Osteoblast (primary cell): ENCODE data around the gene TARS1. TPM values are rescaled to one million over a fixed set of nuclear protein-coding genes. Genes with fewer than 3 reads are reported as not detected.

Experiments used
- DNase-seq: peaks from one replicate; pipeline ENCODE4 v3.0.0; 2011; ENCODE audit warnings: low spot score, mixed read lengths; ENCODE audit not compliant: insufficient read length; ENCODE audit errors: missing footprints
- H2AFZ ChIP-seq: 2 replicates; pipeline ENCODE4 v1.6.0; 2011; ENCODE audit warnings: mild to moderate bottlenecking, low read length
- H3K27ac ChIP-seq: 2 replicates; pipeline ENCODE4 v1.5.1; 2011; ENCODE audit warnings: mild to moderate bottlenecking, low read depth, low read length, moderate library complexity
- H3K27me3 ChIP-seq: 2 replicates; pipeline ENCODE4 v1.6.0; 2012; ENCODE audit warnings: mild to moderate bottlenecking, control low read depth, inconsistent platforms, low read length, moderate library complexity; ENCODE audit not compliant: insufficient read depth
- H3K36me3 ChIP-seq: 2 replicates; pipeline ENCODE4 v1.5.1; 2011; ENCODE audit warnings: mild to moderate bottlenecking, low read length, control low read depth, moderate library complexity; ENCODE audit not compliant: insufficient read depth
- H3K4me1 ChIP-seq: 2 replicates; pipeline ENCODE4 v1.5.1; 2011; ENCODE audit warnings: mild to moderate bottlenecking, low read length, control low read depth, moderate library complexity; ENCODE audit not compliant: insufficient read depth
- H3K4me2 ChIP-seq: 2 replicates; pipeline ENCODE4 v1.6.0; 2011; ENCODE audit warnings: mild to moderate bottlenecking, low read length; ENCODE audit not compliant: insufficient read depth
- H3K4me3 ChIP-seq: fragments of 200-600 bp; sonication (generic); 3 replicates; pipeline ENCODE4 v1.5.1; 2012; ENCODE audit warnings: mild to moderate bottlenecking, low read length, inconsistent platforms; ENCODE audit not compliant: insufficient read depth
- H3K79me2 ChIP-seq: 2 replicates; pipeline ENCODE4 v1.6.0; 2012; ENCODE audit warnings: mild to moderate bottlenecking, low read length, control low read depth, inconsistent platforms; ENCODE audit not compliant: insufficient read depth
- H3K9me3 ChIP-seq: 2 replicates; pipeline ENCODE4 v1.5.1; 2011; ENCODE audit warnings: low read depth, low read length, control low read depth
- H4K20me1 ChIP-seq: 2 replicates; pipeline ENCODE4 v1.6.0; 2012; ENCODE audit warnings: mild to moderate bottlenecking, low read length, control low read depth; ENCODE audit not compliant: insufficient read depth
- CTCF ChIP-seq: IDR thresholded peaks from 2 replicates; pipeline ENCODE4 v1.5.1; 2011; ENCODE audit warnings: mild to moderate bottlenecking, low read depth, low read length, moderate library complexity; ENCODE audit errors: extremely low read depth
- total RNA-seq: library from RNA; depleted of rRNA; stranded (reverse); fragments of >200 nt; gene quantifications from 2 replicates; pipeline ENCODE4 v1.2.3, GENCODE V29; 2012

TARS1 gene
- total RNA-seq, 1 donor, result 353 TPM

GRCh38 chr5:33476992-33477391 is 36.2 kb downstream of the TARS1 start:
- Histone ChIP-seq H3K4me3 (no peak overlapping the region), H3K36me3 (peaks cover 34% of the 10 kb centered on the region)
- no peak for DNase-seq

GRCh38 chr5:33477816-33478215 is 37.1 kb downstream of the TARS1 start:
- peaks cover 27% of the 10 kb centered on the region for H3K36me3 ChIP-seq

More at GRCh38 chr5:33476992-33477391, 36.2 kb downstream of the TARS1 start:
- no peak for TF ChIP-seq CTCF
- Histone ChIP-seq H3K4me2 (no peak overlapping the region), H2AFZ (no peak overlapping the region), H3K4me1 (peaks cover 11% of the 10 kb centered on the region), H3K27ac (no peak overlapping the region), H3K9me3 (no peaks in the 10 kb centered on the region), H4K20me1 (no peaks in the 10 kb centered on the region), H3K27me3 (no peaks in the 10 kb centered on the region), H3K79me2 (no peaks in the 10 kb centered on the region)

GRCh38 chr5:33479311-33479710 is 38.5 kb downstream of the TARS1 start:
- no peak overlapping the region for H3K4me3 ChIP-seq
- H3K36me3 ChIP-seq, result peaks cover 14% of the 10 kb centered on the region
- H3K4me2 ChIP-seq, result no peak overlapping the region
- peaks cover 11% of the 10 kb centered on the region for H3K4me1 ChIP-seq
- DNase-seq, result peak; percentile 90
- H3K79me2 ChIP-seq, result no peaks in the 10 kb centered on the region
- no peaks in the 10 kb centered on the region for H3K27me3 ChIP-seq
- H4K20me1 ChIP-seq, result no peaks in the 10 kb centered on the region
- H2AFZ ChIP-seq, result no peak overlapping the region
- peak overlapping the region; percentile 51 for H3K27ac ChIP-seq
- no peaks in the 10 kb centered on the region for H3K9me3 ChIP-seq
- no peak for TF ChIP-seq CTCF

More at GRCh38 chr5:33477816-33478215, 37.1 kb downstream of the TARS1 start:
- H3K4me2 ChIP-seq, result no peak overlapping the region
- no peaks in the 10 kb centered on the region for H4K20me1 ChIP-seq
- H3K4me1 ChIP-seq, result peaks cover 11% of the 10 kb centered on the region
- TF ChIP-seq CTCF, result no peak
- H3K27ac ChIP-seq, result no peak overlapping the region
- no peak for DNase-seq
- no peaks in the 10 kb centered on the region for H3K27me3 ChIP-seq
- H2AFZ ChIP-seq, result no peak overlapping the region
- no peaks in the 10 kb centered on the region for H3K79me2 ChIP-seq
- H3K9me3 ChIP-seq, result no peaks in the 10 kb centered on the region
- no peak overlapping the region for H3K4me3 ChIP-seq

GRCh38 chr5:33480876-33481275 is 40.1 kb downstream of the TARS1 start:
- no peaks in the 10 kb centered on the region for H3K9me3 ChIP-seq
- no peak for TF ChIP-seq CTCF
- no peaks in the 10 kb centered on the region for H4K20me1 ChIP-seq
- H2AFZ ChIP-seq, result no peak overlapping the region
- DNase-seq, result no peak
- H3K4me2 ChIP-seq, result no peak overlapping the region
- no peak overlapping the region for H3K27ac ChIP-seq
- H3K4me3 ChIP-seq, result no peak overlapping the region
- H3K79me2 ChIP-seq, result no peaks in the 10 kb centered on the region
- H3K27me3 ChIP-seq, result no peaks in the 10 kb centered on the region
- peaks cover 11% of the 10 kb centered on the region for H3K4me1 ChIP-seq
- H3K36me3 ChIP-seq, result no peaks in the 10 kb centered on the region
